Activated naive CD4-positive, alpha-beta T cell treated with anti-CD3 and anti-CD28 coated beads, Interleukin-2, amount 10 ng/mL, durations not matched to agents 7 days and 5 days (primary cell): ENCODE data around the gene ARAF.

Experiments
- CTCF ChIA-PET: fragments of 350-600 bp; sonication (Branson Sonifier 250); formaldehyde crosslinking; loops from one replicate; lab custom pipeline; 2021; ENCODE audit warnings: antibody characterized with exemption; lab: Charles Lee
- DNase-seq: peaks from one replicate; pipeline ENCODE4 v3.0.0-alpha.2; 2020
- H3K27ac Mint-ChIP-seq: one replicate; pipeline ENCODE4 v1.8.0; 2021; ENCODE audit warnings: mild to moderate bottlenecking, moderate library complexity, mixed read lengths
- H3K27me3 Mint-ChIP-seq: one replicate; pipeline ENCODE4 v1.8.0; 2021; ENCODE audit warnings: mild to moderate bottlenecking, mixed read lengths
- H3K36me3 Mint-ChIP-seq: one replicate; pipeline ENCODE4 v1.8.0; 2021; ENCODE audit warnings: mixed read lengths
- H3K4me1 Mint-ChIP-seq: one replicate; pipeline ENCODE4 v1.8.0; 2021; ENCODE audit warnings: mixed read lengths
- H3K4me3 Mint-ChIP-seq: one replicate; pipeline ENCODE4 v1.8.0; 2021; ENCODE audit warnings: mild to moderate bottlenecking, moderate library complexity, mixed read lengths
- H3K9me3 Mint-ChIP-seq: one replicate; pipeline ENCODE4 v1.8.0; 2021; ENCODE audit warnings: mixed read lengths

The ARAF gene

GRCh38 chrX:47543496-47543895 is 17.5 kb upstream of the ARAF start:
- Mint-ChIP-seq H3K27ac (no peak overlapping the region), H3K9me3 (no peaks in the 10 kb centered on the region)
- CTCF ChIA-PET: no interaction called here

GRCh38 chrX:47556045-47556623 is 4.9 kb upstream of the ARAF start:
- peak overlapping the region; percentile 83 for H3K27ac Mint-ChIP-seq
- H3K27me3 Mint-ChIP-seq: peaks cover 5% of the 10 kb centered on the region
- peaks cover 24% of the 10 kb centered on the region for H3K4me1 Mint-ChIP-seq
- peak overlapping the region; percentile 78 for H3K4me3 Mint-ChIP-seq
- CTCF ChIA-PET: interaction anchor here (0.8 to 1.0 kb wide), 3 partner anchors 15 to 73 kb away, joined by 3 to 4 read pairs (median 3); no protein-coding TSS in a partner anchor
- peak; percentile 90 for DNase-seq
- H3K36me3 Mint-ChIP-seq: peaks cover 2% of the 10 kb centered on the region
- H3K9me3 Mint-ChIP-seq: no peaks in the 10 kb centered on the region

More at GRCh38 chrX:47543496-47543895, 17.5 kb upstream of the ARAF start:
- Mint-ChIP-seq H3K27me3 (no peaks in the 10 kb centered on the region), H3K36me3 (no peaks in the 10 kb centered on the region), H3K4me3 (no peak overlapping the region), H3K4me1 (no peaks in the 10 kb centered on the region)
- no peak for DNase-seq

DNA sequence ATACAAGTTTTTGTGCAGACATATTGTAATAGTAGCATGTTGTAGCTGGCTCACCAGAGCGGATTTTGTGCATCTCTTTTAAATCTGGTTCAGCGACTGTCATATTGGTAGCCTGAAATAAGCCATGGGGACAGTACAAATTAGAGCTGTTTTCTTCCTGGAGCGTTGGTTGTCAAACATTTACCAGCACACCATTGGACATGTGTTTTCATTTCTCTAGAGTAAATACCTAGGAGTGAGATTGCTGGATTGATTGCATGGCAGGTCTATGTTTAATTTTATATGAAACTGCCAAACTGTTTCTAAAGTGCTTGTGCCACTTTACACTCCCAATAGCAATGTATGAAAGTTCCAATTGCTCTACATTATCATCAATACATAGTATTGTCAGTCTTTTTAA is 2.6 kb upstream of the ARAF start:
- peaks cover 4% of the 10 kb centered on the region for H3K36me3 Mint-ChIP-seq
- CTCF ChIA-PET: no interaction called here

GRCh38 chrX:47560179-47560933 is 649 bp upstream of the ARAF start:
- Mint-ChIP-seq H3K9me3 (no peaks in the 10 kb centered on the region), H3K27me3 (no peaks in the 10 kb centered on the region), H3K4me1 (peaks cover 52% of the 10 kb centered on the region), H3K4me3 (peak overlapping the region; percentile 81), H3K27ac (peak overlapping the region; percentile 96), H3K36me3 (peaks cover 13% of the 10 kb centered on the region)
- peak; percentile 23 for DNase-seq
- CTCF ChIA-PET: interaction anchor here (2.3 kb wide), 1 partner anchor 68 kb away, joined by 5 read pairs; no protein-coding TSS in a partner anchor

More for the DNA sequence above, 2.6 kb upstream of the ARAF start:
- DNase-seq: no peak
- Mint-ChIP-seq H3K27ac (no peak overlapping the region), H3K27me3 (no peaks in the 10 kb centered on the region), H3K4me3 (no peak overlapping the region), H3K4me1 (peaks cover 41% of the 10 kb centered on the region), H3K9me3 (no peaks in the 10 kb centered on the region)

DNA sequence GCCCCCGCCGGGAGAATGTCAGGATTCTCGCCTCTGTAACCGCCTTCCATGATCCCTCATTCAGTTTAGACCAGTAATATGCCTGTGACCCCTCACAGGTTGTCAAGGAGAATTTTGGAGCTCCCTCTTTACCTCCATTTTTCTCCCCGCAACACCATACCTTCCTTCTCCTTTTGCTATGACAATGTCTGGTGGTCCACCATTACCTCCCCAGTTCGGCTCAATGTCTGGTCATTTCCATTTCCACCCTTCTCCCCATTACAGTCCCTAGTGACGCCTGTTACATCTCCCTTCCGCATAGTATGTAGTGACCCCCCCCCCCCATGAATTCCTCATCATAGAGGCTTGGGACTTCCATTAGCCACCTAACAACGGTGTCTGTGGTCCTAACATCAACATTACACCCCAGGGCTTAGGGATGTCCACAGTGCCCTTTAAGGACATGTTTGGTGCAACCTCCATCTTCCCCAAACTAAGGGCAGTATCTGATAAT is 700 bp downstream of the ARAF start:
- Mint-ChIP-seq H3K9me3 (no peaks in the 10 kb centered on the region), H3K4me3 (peak overlapping the region; percentile 81), H3K27ac (peak overlapping the region; percentile 96), H3K27me3 (no peaks in the 10 kb centered on the region), H3K36me3 (peaks cover 16% of the 10 kb centered on the region), H3K4me1 (peaks cover 44% of the 10 kb centered on the region)
- CTCF ChIA-PET: interaction anchor here (0.8 to 2.3 kb wide), 3 partner anchors 67 to 83 kb away, joined by 3 to 5 read pairs (median 3); no protein-coding TSS in a partner anchor
- no peak for DNase-seq

- peak overlapping the region; percentile 64 for H3K27ac Mint-ChIP-seq
- H3K9me3 Mint-ChIP-seq: no peaks in the 10 kb centered on the region
- peaks cover 19% of the 10 kb centered on the region for H3K36me3 Mint-ChIP-seq
- no peaks in the 10 kb centered on the region for H3K27me3 Mint-ChIP-seq
- CTCF ChIA-PET: interaction anchor here (1.2 to 2.3 kb wide), 2 partner anchors 66 to 67 kb away, joined by 3 to 5 read pairs; partner anchors contain the start of gene CFP
- H3K4me1 Mint-ChIP-seq: peaks cover 42% of the 10 kb centered on the region
- DNase-seq: peak; percentile 61
- H3K4me3 Mint-ChIP-seq: peak overlapping the region; percentile 81
These were observed 1.7 kb downstream of the ARAF start for GRCh38 chrX:47562615-47563243.

GRCh38 chrX:47563801-47564315 is 2.9 kb downstream of the ARAF start:
- Mint-ChIP-seq H3K4me3 (no peak overlapping the region), H3K27me3 (no peaks in the 10 kb centered on the region), H3K27ac (no peak overlapping the region), H3K36me3 (peaks cover 25% of the 10 kb centered on the region), H3K9me3 (no peaks in the 10 kb centered on the region), H3K4me1 (peaks cover 42% of the 10 kb centered on the region)
- CTCF ChIA-PET: interaction anchor here (1.2 kb wide), 1 partner anchor 66 kb away, joined by 3 read pairs; the partner anchor contains the start of gene CFP
- DNase-seq: no peak

DNA sequence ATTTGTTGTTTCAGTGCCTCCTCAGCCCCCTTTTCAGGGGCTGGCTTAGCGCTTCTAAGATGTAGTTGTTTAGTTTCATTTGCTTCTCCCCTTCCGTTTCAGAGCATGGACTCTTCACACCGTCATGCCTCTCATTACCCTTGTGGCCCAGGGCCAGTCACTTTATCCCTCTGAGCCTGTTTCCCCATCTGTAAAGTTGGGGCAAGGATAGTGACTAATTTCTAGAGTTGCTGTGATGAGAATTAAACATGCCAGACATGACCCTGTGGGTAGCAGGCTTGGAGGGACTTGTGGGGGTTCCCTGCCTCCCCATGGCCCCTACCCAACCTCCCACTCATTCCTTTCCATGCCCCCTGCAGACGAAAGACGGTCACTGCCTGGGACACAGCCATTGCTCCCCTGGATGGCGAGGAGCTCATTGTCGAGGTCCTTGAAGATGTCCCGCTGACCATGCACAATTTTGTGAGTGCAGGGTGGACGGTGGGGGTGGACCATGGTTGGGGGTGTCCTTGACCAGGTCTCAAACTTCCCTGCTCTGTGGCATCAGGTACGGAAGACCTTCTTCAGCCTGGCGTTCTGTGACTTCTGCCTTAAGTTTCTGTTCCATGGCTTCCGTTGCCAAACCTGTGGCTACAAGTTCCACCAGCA is 3.6 kb downstream of the ARAF start:
- no peaks in the 10 kb centered on the region for H3K9me3 Mint-ChIP-seq
- no peak overlapping the region for H3K27ac Mint-ChIP-seq
- DNase-seq: no peak
- peaks cover 32% of the 10 kb centered on the region for H3K36me3 Mint-ChIP-seq
- CTCF ChIA-PET: interaction anchor here (1.5 kb wide), 1 partner anchor 79 kb away, joined by 3 read pairs; no protein-coding TSS in a partner anchor
- H3K27me3 Mint-ChIP-seq: no peaks in the 10 kb centered on the region
- H3K4me3 Mint-ChIP-seq: no peak overlapping the region
- peaks cover 40% of the 10 kb centered on the region for H3K4me1 Mint-ChIP-seq

DNA sequence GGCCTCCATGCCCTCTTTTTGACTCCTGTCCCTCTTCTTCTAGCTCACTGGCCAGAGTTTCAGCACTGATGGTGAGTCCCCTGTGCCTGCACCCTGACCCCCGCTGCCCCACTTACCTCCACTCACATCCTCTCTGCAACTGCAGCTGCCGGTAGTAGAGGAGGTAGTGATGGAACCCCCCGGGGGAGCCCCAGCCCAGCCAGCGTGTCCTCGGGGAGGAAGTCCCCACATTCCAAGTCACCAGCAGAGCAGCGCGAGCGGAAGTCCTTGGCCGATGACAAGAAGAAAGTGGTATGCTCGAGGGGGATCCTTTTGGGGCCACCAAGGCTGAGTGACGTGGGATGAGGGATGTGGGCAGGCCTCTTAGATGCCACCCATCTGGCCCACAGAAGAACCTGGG is 5.8 kb downstream of the ARAF start:
- H3K4me3 Mint-ChIP-seq: no peak overlapping the region
- peaks cover 25% of the 10 kb centered on the region for H3K4me1 Mint-ChIP-seq
- no peak overlapping the region for H3K27ac Mint-ChIP-seq
- CTCF ChIA-PET: no interaction called here
- peaks cover 44% of the 10 kb centered on the region for H3K36me3 Mint-ChIP-seq
- DNase-seq: no peak
- H3K9me3 Mint-ChIP-seq: no peaks in the 10 kb centered on the region
- no peaks in the 10 kb centered on the region for H3K27me3 Mint-ChIP-seq

- peak; percentile 56 for DNase-seq
- peaks cover 16% of the 10 kb centered on the region for H3K4me1 Mint-ChIP-seq
- no peak overlapping the region for H3K27ac Mint-ChIP-seq
- CTCF ChIA-PET: interaction anchor here (1.0 kb wide), 1 partner anchor 10 kb away, joined by 4 read pairs; no protein-coding TSS in a partner anchor
- no peaks in the 10 kb centered on the region for H3K9me3 Mint-ChIP-seq
- no peak overlapping the region for H3K4me3 Mint-ChIP-seq
- H3K27me3 Mint-ChIP-seq: peaks cover 12% of the 10 kb centered on the region
- peaks cover 48% of the 10 kb centered on the region for H3K36me3 Mint-ChIP-seq
These were observed 7.8 kb downstream of the ARAF start for GRCh38 chrX:47568656-47569295.

DNA sequence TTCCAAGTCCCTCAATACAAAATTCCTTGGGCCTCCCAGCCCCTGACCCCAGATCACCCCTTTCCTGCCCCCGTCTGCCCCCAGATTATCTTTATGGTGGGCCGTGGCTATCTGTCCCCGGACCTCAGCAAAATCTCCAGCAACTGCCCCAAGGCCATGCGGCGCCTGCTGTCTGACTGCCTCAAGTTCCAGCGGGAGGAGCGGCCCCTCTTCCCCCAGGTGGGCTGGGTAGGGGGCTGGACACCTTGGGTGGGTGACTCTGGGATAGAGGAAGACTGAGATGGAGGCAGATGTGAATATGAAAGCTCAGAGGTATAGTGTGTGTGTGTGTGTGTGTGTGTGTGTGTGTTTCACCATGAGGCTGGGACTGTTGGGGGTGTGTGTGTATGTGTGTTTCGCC is 9.8 kb downstream of the ARAF start:
- Mint-ChIP-seq H3K27me3 (peaks cover 13% of the 10 kb centered on the region), H3K27ac (no peak overlapping the region), H3K9me3 (no peaks in the 10 kb centered on the region), H3K36me3 (peaks cover 42% of the 10 kb centered on the region), H3K4me1 (peaks cover 10% of the 10 kb centered on the region), H3K4me3 (no peak overlapping the region)
- CTCF ChIA-PET: no interaction called here
- no peak for DNase-seq

- peaks cover 10% of the 10 kb centered on the region for H3K4me1 Mint-ChIP-seq
- no peak overlapping the region for H3K27ac Mint-ChIP-seq
- H3K4me3 Mint-ChIP-seq: no peak overlapping the region
- peaks cover 41% of the 10 kb centered on the region for H3K36me3 Mint-ChIP-seq
- no peaks in the 10 kb centered on the region for H3K9me3 Mint-ChIP-seq
- peaks cover 13% of the 10 kb centered on the region for H3K27me3 Mint-ChIP-seq
- no peak for DNase-seq
- CTCF ChIA-PET: no interaction called here
These were observed 10.2 kb downstream of the ARAF start for GRCh38 chrX:47571215-47571614.

GRCh38 chrX:47571896-47572295 is 10.9 kb downstream of the ARAF start:
- no peak for DNase-seq
- CTCF ChIA-PET: no interaction called here
- Mint-ChIP-seq H3K4me1 (peaks cover 10% of the 10 kb centered on the region), H3K27ac (no peak overlapping the region), H3K36me3 (peaks cover 38% of the 10 kb centered on the region), H3K27me3 (peaks cover 13% of the 10 kb centered on the region), H3K9me3 (no peaks in the 10 kb centered on the region), H3K4me3 (no peak overlapping the region)
